HG03565 (cell line): ENCODE data around the gene DPH1.
"Not testable (repeated sequence)": the region's sequence is repeated elsewhere in the genome, so short reads cannot be mapped to it uniquely, and the experiment has no call there.

Experiments
- ATAC-seq: cut with Tn5 transposase; IDR thresholded peaks from one replicate; pipeline ENCODE4 v1.9.1; 2021; ENCODE audit warnings: mild to moderate bottlenecking, moderate library complexity; ENCODE audit not compliant: unreplicated experiment

DPH1 gene

DNA sequence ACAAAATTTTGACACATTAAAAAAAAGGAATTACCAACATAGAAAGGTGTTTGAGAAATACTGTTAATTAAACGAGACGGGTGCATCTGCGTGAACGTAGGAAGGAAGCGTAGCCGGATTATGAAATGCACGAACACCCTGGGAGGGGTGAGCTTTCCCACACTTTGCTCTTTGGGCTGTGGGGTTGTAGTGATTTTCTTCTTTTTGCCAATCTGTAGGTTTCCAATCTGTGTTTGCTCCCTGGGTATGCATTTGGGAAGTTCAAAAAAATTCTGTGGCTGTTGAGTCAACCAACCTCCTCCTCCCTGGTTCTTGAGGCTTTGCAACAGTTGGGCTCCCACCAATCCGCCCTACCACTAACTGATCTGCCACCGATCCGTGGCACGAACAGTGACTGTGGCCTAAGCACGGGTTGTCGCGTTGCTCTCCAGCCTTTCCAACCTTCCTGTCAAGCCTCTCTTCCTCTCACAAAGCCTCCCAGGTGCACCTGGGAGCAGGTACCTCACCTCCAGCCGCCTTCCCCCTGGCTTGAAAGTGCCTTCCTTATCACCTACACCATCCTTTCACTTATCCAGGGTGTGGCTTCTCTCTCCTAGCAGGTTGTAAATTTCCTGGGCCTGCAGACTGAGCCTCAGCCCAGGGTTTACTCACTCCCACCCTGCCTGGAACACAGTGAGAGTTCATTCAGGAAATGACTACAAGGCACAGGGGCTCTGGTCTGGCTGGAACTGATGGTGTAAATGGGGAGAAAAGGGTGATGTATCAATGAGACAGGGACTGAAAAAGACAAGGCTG lies 21.4 kb upstream of the DPH1 start:
- no peak for ATAC-seq

DNA sequence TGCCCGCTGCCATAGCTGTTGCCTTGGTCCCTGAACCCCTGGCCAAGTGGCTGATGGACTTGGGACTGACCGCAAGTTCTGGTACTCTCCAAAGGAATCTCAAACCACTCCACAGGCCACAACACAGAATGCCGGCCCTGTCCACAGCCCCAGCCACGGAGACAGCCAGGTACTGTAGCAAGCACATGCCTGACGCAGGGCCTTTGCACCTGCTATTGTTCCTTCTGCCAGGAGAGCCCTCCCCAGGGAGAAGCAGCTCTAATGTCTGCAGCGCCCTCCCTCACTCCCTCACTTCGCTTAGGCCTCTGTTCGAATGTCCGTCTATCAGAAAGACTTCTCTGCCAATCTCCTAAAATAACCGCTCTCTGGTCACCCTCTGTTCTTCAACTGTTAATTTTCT lies 20.2 kb upstream of the DPH1 start:
- ATAC-seq = no peak

DNA sequence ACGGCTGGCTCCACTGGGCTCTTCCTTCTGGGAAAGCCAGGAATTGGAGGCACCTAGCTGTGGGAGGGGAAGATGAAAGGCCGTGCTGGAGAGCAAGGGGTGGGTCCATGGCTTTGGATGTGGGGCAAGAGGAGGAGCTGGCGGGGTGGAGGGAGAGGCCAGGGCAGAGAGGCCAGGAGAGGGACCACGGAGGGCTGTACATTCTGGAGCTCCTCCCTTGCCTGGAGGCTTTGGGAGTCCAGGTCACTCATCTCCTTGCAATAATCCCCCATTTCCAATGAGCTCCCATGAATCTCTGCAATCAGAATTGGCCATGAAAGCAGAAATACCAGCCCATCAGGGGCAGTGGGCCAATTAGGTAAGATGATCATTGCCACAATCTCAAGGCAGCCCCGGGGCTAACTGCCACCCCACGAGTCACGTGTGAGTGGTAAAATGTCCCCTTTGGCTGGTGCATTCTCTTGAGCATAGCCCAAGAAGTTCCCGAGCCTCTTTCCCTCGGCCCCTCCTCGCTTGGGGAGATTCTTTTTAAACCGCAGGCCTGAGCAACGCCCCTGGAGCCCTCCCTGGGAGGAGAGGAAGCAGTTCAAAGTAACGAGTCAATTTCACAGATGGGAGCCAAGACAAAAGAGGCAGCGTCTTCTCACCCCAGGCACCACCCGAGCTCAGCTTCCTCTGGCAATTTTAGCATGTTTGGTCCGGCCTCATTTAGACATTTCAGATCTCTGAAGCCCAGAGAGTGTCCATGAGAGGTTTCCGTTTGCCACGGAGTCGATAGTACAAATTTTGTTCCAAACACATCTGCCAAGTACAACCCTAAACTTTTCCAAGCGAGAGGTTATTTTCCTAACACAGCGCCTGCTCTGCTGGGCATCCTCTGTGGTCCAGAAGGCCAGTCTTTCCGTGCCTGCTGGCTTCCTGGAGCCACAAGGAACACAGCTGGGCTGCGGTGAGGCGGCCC lies 18.3 kb upstream of the DPH1 start:
- no peak for ATAC-seq

DNA sequence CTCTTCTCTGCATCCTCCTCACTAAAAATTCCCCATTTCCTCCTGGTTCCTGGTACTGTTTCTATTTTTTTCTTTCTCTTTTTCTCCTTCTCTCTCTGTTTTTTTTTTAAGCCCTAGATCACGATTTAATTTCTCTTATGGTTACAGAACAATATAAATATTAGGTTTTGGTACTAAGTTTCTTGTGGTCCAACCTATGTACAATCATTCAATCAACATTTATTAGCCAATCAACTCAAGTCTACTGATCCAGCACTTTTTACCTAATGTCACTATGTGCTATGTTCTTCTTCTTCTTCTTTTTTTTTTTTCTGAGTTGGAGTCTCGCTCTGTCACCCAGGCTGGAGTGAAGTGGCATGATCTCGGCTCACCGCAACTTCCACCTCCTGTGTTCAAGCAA lies 17.5 kb upstream of the DPH1 start:
- no peak for ATAC-seq

DNA sequence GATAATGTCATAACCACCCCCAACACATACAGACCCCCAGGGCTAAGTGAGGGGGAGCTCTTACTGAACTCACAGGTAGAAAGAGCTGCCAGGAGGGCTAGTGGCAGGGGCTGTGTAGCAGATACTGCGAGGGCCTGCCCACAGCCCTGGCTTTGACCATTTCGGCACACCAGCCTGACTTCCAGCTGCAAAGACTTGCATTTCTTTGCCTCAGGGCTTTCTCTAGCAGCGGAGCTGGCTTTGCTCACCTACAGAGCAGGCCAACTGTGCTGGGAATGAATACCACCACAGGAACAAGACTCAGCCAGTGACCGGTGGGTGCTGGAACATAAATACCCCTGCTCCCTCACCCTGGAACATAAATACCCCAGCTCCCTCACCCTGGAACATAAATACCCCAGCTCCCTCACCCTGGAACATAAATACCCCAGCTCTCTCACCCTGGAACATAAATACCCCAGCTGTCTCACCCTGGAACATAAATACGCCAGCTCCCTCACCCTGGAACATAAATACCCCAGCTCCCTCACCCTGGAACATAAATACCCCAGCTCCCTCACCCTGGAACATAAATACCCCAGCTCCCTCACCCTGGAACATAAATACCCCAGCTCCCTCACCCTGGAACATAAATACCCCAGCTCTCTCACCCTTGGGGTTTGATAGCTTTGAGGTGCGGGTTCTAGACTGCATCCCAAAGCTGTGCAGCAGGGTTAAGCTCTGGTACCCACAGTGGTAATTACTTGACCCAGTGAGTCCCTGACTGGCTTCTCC lies 16.5 kb upstream of the DPH1 start:
- ATAC-seq = not testable (repeated sequence)

DNA sequence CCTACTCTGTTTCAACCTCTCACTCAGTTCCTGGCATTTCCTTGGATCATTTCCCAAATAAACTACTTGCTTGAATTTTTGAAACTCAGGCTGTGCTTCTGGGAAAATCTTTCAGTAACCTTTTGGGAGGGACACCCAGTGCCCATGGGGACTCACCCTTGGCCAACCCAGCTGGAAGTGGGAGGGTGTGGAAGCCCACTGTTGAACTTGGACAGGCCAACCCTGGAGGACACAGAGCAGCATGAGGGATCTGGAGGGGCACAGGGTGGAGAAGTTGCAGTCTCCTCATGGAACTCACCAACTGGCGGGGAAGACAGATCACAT lies 16.0 kb upstream of the DPH1 start:
- ATAC-seq = no peak

DNA sequence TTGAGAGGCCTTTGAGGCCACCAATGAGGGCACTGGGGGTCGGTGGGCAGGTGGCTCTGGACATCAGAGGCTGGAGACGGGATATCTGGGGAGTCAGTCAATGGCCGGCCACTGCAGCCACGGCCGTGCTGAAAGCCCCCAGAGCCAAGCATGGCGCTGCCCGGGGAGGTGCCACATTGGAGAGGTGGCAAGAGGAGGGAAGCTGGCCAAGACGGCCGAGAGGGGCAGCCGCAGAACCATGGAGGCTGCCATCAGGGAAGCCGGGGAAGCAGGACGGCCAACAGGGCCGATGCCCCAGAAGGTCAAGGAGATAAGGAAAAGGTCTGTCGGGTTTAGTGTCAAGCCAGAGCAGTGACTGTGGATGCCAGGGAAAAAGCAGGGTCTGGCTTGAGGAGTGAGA lies 14.6 kb upstream of the DPH1 start:
- ATAC-seq = no peak

DNA sequence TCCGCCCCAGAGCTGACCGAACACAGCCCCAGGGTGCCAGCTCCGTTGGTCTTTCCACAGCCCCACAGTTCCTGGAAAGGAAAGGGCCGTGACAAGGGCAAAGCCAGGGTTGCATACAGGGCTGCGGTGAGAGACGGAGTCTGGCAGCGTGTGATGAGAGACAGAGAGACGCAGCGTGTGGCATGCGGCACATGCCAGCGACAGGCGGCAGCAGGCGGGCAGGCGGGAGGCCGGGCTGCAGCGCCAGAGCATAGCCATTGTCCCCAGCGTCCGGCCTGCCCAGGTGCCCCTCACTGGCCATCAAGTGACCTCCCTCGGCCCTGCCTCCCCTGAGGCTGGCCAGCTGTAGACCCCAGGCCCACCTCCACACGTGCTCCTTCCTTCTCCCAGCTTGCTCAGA lies 13.5 kb upstream of the DPH1 start:
- ATAC-seq = no peak

DNA sequence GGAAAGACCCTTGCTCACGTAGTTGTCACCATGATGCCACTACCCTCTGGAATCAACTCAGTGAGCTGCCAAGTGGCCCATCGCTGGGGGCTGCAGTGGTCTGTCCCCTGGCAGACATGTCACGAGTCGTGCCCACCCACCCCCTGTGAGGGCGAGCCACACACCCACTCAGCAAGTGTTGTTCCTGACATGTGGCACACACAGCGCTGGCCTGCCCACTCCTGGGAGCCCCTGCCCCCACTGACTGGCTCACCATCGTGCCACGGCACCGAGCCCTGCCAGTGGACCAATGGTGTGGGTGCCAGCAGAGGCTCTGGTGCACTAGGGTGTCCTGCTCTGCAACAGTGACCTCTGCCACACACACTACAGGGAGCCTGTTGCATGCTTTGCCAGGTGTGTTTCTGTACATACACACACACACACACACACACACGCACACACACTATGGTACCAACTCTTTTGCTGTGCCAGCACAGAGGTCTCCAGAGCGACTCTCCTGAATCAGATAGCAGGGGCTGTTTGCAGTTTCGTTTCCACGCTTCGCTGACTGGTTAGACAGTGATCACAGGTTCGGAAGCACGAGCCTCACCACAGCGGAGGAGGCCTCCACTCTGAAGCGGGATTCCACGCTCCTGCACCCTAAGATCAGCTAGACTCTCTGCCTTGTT lies 12.5 kb upstream of the DPH1 start:
- no peak for ATAC-seq

DNA sequence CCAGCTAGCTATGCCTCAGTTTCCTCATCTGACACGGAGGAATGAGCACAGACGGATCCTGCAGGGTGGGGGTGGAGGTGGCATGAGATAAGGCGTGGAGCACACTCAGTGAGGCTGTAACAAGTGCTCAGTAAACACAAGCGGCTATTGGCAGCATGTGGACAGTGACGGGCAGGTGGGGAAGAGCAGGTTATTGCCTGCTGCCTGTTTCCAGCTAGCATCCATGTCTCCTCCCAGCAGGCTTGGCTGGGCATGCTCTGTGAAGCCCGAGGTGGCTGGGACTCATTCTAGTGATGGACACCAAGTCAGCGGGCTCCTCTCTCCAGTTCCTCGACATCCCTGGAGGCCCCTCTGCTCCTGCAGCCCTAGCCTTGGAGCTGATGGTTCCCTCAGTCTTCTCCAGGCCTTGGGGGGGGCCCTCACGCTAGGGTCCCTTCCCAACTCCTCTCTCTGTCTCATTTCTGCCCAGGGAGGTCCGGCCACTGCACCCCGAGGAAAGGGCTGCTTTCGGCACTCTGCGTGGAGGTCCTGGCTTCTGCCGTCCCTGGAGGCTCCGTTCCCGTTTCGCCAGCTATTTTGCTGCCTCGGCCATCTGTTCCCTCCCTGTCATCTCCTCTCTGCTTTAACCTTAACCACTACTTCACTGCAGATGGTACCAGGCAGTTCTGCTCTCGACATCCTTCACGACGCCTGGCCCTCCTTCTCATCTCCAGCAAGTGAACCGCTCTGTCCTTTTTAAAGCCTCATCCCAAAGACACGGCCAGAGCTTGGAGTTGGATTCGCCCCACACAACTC lies 11.0 kb upstream of the DPH1 start:
- ATAC-seq = no peak

DNA sequence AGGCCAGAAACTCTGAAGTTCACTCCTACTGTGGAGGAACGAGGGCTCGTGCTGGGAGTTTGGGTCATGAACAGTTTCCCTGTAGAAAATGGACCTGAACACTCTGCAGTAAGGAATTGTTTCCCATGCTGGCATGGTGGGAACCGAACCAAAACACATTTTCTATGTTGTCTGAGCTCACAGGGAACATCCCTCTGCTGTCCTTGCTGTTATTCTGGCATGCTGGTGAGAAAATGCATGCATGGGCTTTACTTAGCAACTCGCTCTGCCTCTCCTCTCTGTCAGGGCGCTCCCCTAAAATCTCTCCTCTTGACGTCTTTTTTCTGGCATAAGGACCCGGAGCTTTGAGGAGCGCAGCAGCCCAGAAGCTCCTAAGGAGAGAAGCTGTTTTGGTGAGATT lies 10.2 kb upstream of the DPH1 start:
- no peak for ATAC-seq

DNA sequence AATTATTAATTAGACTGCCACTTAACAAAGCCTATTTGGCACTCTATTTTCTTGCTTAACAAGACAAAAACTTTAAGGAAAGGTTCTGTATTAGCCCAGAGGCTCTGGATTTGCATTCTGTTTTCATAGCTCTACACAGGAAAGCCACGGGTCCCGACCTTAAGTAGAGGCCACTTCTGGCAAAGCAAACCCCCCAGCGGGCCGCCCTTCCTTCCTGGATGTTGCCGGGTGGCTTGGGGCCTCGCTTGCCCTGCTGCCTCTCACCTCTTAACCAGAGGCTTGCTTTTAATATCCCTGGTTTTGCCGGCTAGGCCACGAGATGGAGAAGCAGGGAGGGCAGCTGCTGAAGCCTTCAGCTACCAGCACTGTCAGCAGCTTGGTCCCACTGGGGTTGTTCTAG lies 9.2 kb upstream of the DPH1 start:
- ATAC-seq = no peak

DNA sequence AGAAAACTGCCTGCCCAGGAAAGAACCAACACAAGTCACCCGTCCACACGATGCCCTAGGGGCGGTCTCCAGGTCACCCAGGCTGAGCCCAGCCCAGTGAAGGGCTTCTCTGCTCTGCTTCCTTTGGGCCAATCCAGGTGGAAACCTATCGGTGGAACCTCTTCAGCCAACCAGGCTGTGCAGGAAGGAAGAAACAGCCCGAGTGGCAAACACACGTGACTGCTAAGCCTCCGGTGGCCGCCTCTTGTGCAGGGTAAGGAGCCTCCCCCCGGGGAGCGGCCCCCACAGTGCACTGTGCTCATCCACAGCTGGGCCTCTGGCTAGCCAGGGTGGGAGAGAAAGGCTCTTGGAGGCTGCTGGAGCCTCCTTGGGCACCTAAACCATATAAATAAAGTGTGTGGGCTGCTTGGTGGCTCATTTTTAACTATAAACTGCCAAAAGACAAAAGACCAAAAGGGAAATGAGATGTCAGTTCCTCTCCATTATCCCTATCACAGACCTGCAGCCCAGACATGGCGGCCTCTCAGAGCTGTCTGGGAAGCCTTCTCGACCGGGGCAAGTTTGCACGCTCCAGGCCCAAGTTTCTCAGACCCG lies 7.2 kb upstream of the DPH1 start:
- ATAC-seq = no peak

DNA sequence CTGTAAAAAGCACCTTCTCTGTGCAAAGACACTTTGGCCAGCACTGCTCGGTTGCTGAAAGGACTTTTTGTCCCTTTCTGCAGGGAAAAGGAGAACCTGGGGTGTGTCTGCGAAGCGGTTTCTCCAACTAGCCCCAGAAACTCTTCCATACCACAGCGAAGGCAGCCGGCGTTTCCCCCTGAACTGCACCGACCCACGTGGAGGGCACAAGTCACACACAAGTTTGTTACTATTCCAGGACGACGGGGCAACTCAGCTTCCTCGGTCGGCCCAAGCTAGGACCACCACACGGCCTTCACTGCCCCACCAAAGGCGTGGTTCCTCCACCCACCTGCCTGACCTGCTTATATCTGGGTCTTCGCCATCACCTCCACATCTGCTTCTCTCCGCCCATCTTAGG lies 6.7 kb upstream of the DPH1 start:
- no peak for ATAC-seq

DNA sequence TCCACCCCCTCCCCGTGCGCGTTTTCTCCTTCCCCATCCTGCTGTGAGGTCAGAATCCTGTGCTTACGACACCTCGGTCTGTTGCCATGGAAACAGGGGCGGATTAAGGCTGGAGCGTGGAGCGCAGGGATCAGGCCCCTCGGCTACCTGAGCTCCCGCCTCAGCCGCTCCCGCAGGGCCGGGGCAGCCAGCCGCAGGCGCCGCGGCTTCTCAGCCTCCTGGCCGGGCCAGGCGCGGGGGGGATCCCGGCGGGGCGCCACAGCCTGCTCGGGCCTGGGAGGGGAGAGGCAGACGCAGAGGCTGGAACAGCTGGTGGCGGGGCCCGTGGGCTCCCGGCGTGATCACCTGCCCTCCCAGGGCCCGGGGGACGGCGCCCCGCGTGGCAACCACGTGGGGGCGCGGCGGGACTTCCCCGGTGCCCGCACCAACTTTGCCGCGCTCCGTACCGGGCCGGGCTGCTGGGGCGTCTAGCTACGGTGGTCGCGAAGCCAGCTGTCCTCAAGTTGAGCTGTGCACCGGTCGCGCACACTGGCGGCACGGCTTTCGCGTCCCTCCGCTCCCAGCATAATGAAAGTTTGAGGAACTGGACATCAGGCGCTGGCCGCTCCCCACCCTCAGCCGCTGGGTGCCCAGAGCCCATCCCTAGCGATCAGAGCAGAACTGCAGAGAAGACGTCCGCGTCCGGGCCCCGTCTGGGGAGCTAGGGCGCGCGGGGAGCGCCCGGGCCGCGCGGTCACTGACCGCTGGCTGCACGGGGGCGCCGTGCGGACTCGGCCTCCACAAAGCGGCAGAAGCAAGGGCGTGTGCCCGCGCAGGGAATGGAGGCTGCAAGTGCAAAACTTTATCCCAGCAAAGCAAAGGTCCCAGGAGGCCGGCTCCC lies 6.0 kb upstream of the DPH1 start:
- no peak for ATAC-seq

DNA sequence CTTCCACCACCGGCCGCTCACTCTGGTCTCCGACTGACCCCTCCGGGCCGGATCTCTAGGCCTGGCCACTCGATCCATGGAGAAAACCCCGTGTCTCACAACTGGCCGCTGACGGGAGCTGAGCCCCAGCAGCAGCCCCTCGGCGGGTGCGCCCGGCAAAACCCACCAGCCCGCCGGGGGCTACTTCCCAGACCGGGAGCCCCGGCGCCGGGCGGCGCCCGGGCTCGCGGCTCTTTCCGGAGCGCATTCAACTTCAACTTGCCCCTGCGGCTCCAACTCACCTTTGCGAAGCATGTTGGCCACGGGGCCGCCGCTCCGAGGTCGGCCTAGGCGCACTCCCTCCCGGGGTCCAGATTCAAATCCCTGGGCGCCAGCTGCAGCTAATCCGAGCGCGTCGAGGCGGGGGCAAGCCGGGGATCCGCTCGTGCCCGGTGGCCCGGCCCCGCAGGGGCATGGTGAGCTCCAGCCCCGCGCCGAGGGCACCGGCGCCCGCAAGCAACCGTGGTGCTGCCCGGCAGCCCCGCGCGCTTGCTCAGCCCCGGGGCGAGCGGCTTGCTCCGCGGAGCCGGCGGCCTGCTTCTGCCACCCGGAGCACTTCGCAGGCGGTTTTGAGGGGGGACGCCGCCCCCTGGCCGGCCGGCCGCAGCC lies 5.3 kb upstream of the DPH1 start:
- ATAC-seq = no peak

DNA sequence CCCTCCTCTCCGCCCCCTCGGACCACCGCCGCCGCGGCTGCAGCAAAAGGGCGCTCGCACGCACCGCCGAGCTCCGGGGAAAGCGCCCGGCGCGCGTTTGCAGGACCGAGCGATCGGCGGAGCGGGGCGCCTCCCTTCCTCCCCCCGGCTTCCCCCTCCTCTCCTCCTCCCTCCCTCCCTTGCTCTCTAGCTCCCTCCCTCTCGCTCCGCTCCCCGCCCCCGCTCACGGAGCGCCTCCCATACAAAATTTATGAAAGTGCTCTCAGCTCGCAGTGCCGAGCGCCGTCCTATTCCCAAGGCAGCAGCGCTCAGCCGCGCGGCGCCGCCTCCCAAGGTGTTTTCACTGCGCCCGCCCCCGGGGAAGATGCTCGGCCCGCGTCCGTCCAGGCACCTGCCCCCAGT lies 4.7 kb upstream of the DPH1 start, which contains the start of gene RTN4RL1:
Gene RTN4RL1, minus strand, starts transcription at position 115 of the 402 bp plus-strand sequence. CDS start 469 bp downstream, outside the sequence.
- no peak for ATAC-seq

DNA sequence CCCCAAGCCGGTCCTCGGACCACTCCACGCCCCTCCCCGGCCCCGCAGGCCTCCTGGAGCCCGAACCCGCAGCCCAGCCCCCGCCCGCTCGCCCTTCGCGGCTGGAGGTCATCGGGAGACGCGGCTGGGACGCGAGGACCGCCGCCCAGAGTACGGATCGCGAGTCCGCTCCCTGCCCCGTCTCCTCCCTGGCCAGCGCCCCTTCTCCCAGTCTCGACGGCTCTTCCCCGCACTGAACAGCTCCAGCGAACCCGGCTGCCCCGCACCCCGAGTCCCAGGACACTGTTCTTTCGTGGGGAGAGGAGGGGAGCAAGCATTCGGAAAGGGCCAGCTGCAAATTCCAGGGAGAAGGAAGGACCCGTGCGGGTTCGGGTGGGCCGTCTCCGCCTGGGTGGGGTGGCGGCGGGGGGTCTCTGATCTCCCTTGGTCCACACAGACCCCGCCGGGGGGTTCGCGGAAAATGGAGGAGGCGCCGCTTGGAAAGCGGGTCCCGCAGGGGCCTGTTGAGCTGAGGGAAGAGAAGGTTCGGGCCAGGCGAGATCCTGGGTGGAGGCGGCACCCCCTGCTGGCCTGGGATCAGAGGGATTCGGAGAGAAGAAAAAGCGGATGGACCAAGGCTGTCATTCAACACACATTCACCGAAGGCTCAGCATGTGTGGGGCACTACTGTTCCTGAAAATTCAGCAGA lies 4.2 kb upstream of the DPH1 start:
- no peak for ATAC-seq
